GM06990 (cell line): ENCODE measurements around the gene TBC1D17.

Source experiments
- DNase-seq: peaks from one replicate; pipeline ENCODE4 v3.0.0-alpha.2; 2011; ENCODE audit not compliant: insufficient read length; ENCODE audit errors: extremely low read depth
- H3K27me3 ChIP-seq: replicated peaks from 2 replicates; pipeline ENCODE4 v1.6.0; 2011; ENCODE audit warnings: low read length; ENCODE audit not compliant: control insufficient read depth, insufficient read depth
- H3K36me3 ChIP-seq: 2 replicates; pipeline ENCODE4 v1.5.1; 2011; ENCODE audit warnings: low read length; ENCODE audit not compliant: control insufficient read depth, insufficient read depth
- H3K4me3 ChIP-seq: replicated peaks from 2 replicates; pipeline ENCODE4 v1.5.1; 2011; ENCODE audit warnings: low read depth, mild to moderate bottlenecking, control low read depth, low read length
- TF ChIP-seq, protein P1 (sequence below): IDR thresholded peaks from 2 replicates; pipeline ENCODE4 v1.5.1; 2011; ENCODE audit warnings: low read length, control low read depth, mild to moderate bottlenecking, inconsistent platforms; ENCODE audit not compliant: insufficient read depth, poor library complexity, severe bottlenecking

TBC1D17 gene

DNA sequence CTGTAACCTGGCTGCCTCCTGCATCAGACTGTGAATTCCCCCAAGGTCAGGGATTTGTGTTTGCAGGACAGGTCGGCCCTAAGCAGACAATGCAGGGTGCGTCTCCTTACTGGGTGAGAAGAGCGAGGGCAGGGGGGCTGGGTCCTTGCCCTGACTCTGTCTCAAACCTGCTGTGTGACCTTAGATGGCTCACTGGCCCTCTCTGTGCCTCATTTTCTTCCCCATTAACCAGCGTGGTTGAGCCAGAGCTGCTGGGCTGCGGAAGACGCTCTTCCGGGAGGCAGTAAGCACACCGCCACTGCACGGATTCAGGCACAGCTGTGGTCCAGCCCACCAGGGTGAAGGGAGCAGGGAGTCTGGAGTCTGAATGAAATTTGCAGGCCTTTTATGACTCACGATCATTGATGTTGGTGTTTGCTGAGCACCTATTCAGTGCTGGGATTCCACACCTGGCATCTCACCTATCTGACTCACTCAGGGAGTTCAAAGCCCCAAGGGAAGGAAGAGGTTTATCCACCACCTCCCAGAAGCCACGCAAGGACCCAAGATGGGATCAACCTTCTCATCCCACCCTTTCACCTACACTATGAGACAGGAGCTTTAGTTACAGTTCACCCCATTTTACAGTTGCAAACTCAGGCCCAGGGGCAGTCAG lies 2.9 kb upstream of the TBC1D17 start:
- Histone ChIP-seq H3K27me3 (no peaks in the 10 kb centered on the region), H3K36me3 (peaks cover 8% of the 10 kb centered on the region), H3K4me3 (no peak overlapping the region; the same call in 1 of the 2 replicates)
- TF ChIP-seq, protein P1, sequence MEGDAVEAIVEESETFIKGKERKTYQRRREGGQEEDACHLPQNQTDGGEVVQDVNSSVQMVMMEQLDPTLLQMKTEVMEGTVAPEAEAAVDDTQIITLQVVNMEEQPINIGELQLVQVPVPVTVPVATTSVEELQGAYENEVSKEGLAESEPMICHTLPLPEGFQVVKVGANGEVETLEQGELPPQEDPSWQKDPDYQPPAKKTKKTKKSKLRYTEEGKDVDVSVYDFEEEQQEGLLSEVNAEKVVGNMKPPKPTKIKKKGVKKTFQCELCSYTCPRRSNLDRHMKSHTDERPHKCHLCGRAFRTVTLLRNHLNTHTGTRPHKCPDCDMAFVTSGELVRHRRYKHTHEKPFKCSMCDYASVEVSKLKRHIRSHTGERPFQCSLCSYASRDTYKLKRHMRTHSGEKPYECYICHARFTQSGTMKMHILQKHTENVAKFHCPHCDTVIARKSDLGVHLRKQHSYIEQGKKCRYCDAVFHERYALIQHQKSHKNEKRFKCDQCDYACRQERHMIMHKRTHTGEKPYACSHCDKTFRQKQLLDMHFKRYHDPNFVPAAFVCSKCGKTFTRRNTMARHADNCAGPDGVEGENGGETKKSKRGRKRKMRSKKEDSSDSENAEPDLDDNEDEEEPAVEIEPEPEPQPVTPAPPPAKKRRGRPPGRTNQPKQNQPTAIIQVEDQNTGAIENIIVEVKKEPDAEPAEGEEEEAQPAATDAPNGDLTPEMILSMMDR: no peak
- no peak for DNase-seq

DNA sequence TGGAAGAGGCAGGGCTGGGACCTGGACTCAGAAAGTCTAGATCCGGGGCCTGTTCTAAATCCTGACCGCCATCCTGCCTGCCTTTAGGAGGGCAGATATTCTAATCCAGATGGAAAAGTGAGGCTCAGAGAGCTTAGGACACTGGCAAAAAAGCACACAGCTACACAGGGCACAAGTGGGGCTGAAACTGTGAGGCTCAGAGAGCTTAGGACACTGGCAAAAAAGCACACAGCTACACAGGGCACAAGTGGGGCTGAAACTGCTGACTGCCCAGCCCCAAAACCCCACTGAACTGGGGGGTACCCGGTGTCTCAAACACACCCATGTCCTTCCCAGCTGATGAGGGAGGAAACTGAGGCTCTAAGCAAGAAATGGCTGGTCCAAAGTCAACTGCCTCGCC lies 2.3 kb upstream of the TBC1D17 start:
- Histone ChIP-seq H3K4me3 (peak overlapping the region; percentile 98), H3K27me3 (no peaks in the 10 kb centered on the region), H3K36me3 (peaks cover 8% of the 10 kb centered on the region)
- TF ChIP-seq, protein P1: no peak
- no peak for DNase-seq

GRCh38 chr19:49875857-49876421 lies 1.6 kb upstream of the TBC1D17 start:
- peak overlapping the region; percentile 98 for H3K4me3 ChIP-seq
- no peak for DNase-seq
- H3K27me3 ChIP-seq: no peaks in the 10 kb centered on the region
- H3K36me3 ChIP-seq: peaks cover 13% of the 10 kb centered on the region
- TF ChIP-seq, protein P1: no peak

GRCh38 chr19:49876422-49877019 lies 981 bp upstream of the TBC1D17 start:
- H3K36me3 ChIP-seq: peaks cover 18% of the 10 kb centered on the region
- TF ChIP-seq, protein P1: no peak
- H3K27me3 ChIP-seq: no peaks in the 10 kb centered on the region
- peak overlapping the region; percentile 98 for H3K4me3 ChIP-seq
- peak; percentile 98 for DNase-seq

DNA sequence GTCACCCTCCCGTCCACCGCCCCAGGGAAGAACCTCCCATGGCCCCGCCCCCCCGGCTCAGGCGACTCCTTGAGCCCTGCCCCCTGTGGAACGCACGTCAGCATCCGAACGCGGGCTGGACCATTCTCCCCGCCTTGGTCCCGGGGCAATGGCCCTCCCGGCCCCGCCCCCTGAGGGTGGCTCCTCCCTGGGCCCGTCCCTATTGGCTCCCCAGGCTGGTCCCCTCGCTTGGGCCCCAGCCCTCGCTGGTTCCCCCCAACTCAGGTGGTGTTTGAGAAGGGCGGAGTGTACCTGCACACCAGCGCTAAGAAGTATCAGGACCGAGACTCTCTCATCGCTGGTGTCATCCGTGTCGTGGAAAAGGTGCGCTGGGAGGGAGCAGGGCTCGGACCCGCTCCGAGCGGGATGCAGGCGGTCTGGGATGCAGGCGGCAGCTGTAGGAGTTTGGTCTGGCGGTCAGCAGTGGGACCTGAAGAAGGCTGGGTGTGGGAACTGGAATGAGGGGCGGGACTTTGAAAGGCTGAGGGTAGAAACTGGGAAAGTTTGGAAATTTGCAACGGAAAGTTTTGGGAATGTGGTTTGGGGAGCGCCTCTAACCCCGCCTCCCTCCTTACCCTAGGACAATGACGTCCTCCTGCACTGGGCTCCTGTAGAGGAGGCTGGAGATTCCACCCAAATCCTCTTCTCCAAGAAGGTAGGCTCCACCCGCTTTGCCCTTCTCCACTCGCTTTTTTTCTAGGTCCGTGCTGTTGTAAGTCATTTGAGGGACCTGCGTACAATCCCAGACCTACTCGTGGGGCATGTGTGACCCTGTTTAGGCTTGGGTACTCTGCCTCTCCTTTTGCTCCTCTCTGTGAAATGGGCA lies 609 bp downstream of the TBC1D17 start:
- peaks cover 29% of the 10 kb centered on the region for H3K36me3 ChIP-seq
- H3K4me3 ChIP-seq: peak overlapping the region; percentile 98
- DNase-seq: peak; percentile 96
- no peaks in the 10 kb centered on the region for H3K27me3 ChIP-seq
- TF ChIP-seq, protein P1: no peak
